C4-2B (cell line): ENCODE results near the gene DPYSL3.
"Not testable (repeated sequence)": the region's sequence is repeated elsewhere in the genome, so short reads cannot be mapped to it uniquely, and the experiment has no call there.

Experiments
- H3K27ac ChIP-seq: fragments of 450-650 bp; 2 replicates; pipeline ENCODE4 v1.5.1; 2017
- ZFX ChIP-seq: fragments of 450-650 bp; IDR thresholded peaks from 2 replicates; pipeline ENCODE4 v1.6.1; 2017
- TF ChIP-seq, protein P1 (sequence below): fragments of 450-650 bp; conservative IDR thresholded peaks from 2 replicates; pipeline ENCODE4 v1.5.1; 2017; ENCODE audit warnings: mild to moderate bottlenecking

DPYSL3 gene

DNA sequence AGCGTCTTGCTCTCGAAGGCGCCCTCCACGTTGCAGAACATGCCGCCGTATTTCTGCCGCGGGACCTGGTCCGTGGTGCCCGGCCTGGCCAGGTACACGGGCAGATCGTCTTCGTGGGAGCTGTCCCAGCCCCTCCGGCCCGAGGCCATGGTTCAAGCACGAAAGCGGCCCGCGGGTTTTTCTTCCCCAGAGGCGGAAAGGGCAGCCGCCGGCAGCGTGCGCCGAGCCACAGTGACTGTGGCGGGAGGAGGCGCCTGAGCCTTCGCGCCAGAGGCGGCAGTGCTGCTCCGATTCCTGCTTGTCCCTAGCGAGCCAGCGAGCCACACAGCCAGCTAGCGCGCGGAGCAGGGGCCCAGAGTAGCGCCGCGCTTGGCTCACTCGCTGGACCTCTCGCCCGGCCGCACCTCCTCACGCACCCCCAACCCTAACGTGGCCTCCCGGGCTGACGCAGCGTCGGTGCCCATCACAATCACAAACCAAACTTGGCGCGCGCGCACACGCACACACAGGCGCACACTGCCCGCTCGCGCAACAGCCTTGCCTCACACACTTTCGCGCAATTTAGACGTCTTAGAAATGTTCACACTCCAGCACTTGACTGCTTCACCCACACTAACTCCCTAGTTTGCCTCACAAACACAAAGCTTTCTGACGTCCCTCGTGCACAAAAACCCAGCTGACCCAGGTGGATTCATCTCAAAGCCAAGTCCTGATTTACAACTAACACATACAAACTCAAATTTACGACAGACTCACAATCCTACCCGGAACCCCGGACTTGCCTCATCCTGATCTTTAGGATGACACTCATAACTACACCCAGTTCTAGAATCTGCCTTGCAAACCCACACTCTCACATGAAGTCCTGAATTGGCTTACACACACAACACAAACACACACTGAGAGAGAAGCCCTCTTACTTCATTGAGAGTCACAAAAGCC is at the start of gene DPYSL3:
TSS of gene DPYSL3 (minus strand) at position 359 of the 942 bp plus-strand sequence. CDS start at position 149, 210 bp downstream.
- TF ChIP-seq ZFX: no peak
- TF ChIP-seq, protein P1, sequence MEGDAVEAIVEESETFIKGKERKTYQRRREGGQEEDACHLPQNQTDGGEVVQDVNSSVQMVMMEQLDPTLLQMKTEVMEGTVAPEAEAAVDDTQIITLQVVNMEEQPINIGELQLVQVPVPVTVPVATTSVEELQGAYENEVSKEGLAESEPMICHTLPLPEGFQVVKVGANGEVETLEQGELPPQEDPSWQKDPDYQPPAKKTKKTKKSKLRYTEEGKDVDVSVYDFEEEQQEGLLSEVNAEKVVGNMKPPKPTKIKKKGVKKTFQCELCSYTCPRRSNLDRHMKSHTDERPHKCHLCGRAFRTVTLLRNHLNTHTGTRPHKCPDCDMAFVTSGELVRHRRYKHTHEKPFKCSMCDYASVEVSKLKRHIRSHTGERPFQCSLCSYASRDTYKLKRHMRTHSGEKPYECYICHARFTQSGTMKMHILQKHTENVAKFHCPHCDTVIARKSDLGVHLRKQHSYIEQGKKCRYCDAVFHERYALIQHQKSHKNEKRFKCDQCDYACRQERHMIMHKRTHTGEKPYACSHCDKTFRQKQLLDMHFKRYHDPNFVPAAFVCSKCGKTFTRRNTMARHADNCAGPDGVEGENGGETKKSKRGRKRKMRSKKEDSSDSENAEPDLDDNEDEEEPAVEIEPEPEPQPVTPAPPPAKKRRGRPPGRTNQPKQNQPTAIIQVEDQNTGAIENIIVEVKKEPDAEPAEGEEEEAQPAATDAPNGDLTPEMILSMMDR: peak; percentile 44
- H3K27ac ChIP-seq: peak within 1 kb of the TSS; percentile 48

DNA sequence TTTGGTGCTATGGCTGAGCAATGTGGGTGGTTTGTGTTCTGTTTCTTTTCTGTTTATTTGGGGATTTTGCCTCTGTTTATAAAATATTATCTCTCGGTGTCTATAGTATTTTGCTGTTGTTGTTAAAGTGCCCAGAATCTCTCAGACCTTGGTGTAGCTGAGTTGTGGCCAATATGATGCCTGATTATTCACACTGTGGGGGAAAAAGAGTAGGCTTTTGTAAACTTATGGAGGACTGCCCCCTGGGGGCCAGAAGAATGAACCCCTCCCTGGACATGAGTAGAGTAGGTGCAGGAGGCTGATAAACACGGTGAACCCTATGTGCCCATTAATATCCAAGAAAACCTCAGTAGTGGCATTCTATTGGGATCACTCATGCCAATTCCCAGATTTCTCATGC is 49.0 kb upstream of the DPYSL3 start:
- no peak for TF ChIP-seq ZFX
- TF ChIP-seq, protein P1: peak; percentile 46
- H3K27ac ChIP-seq: no peak overlapping the region

DNA sequence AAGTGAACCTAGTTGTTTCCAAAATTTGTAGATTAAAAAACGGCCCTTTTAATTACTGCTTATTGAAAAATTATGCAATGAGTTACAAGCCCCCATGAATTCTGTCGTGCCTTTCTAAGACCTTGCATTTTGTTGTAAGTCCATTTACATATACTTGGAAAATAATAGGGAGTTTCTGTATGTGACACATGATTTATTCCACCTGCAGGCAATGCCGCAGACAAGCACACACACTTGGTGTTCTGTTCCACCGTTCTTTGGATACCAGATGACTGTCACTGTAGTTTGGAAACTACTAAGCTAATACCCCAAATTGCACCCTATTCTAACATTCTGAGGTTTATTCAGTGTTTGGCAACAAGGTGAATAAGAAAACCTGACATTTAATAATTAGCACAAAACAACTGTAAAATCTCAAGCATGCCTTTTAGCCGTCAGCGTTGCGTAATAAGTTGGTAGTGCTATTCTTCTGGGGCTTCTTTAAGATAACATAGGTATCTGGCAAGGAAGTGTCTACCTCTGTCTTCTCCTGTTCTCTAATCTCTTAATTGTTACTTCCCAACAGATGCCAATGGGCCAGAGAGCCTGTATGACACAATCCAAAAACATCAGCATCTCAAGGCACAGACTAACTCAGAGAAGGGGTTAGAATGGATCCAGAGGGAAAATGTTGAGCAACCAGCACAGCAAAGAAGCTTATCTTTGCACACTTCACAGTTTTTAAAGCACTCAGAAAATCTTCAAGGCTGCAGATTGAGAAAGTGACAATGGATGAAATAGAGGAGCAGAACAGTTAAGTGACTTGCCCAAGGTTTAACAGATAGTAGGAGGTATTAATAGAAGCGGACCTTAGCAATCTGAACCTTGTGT is 48.2 kb upstream of the DPYSL3 start:
- H3K27ac ChIP-seq: no peak overlapping the region
- TF ChIP-seq ZFX: no peak
- TF ChIP-seq, protein P1: no peak

DNA sequence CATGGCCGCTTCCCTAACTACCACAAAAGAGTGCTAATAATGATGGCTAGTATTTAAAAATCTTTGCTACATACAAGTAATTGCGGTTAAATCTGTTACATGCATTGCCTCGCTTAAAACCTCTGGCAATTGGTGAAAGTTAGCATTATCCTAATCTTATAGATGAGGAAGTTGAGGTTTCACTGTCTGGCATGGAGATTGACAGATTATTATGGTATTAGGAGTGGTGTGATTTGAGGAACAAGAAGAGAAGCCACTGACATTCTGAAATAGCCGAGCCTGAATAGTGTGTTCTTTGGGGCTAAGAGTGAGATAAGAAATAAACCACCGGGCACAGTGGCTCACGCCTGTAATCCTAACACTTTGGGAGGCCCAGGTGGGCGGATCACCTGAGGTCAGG is 45.3 kb upstream of the DPYSL3 start:
- H3K27ac ChIP-seq: no peak overlapping the region
- TF ChIP-seq, protein P1: no peak
- TF ChIP-seq ZFX: no peak

DNA sequence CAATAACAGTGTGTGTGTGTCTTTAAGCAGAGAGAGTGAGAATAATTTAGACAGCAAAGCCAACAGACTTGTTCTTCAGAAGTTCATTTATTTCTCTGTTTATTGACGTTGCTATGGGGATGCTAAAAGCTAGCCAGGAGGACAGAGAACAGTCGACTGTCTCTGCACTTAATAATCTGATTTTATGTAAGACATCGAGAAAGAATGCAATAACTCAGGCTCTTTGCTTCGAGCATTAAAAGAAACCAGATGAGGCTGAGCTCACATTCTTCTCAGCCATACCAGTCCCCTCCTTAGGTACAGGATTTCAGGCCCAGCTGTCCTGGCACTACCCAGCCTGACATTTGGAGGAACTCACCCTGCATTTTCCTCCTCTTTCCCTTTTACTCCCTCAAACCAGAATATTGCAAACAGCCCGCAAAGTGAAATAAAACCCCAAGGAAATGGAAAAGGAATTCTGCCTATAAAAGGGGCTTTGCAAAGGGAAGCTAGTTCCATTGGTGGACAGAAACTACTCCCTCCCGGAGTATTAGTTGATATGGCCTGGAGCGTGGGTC is 44.5 kb upstream of the DPYSL3 start:
- no peak for TF ChIP-seq ZFX
- TF ChIP-seq, protein P1: no peak
- no peak overlapping the region for H3K27ac ChIP-seq

DNA sequence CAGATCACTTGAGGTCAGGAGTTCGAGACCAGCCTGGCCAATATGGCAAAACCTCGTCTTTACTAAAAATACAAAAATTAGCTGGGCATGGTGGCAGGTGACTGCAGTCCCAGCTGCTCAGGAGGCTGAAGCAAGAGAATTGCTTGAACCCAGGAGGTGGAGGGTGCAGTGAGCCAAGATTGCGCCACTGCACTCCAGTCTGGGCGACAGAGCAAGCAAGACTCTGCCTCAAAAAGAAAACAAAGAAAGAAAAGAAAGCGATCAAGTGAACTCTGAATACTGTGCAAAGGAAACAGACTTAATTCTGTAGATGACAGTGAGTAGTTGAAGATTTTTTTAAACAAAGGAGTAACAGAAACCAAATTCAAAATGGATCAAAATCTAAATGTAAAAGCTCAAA is 43.9 kb upstream of the DPYSL3 start:
- not testable (repeated sequence) for H3K27ac ChIP-seq

DNA sequence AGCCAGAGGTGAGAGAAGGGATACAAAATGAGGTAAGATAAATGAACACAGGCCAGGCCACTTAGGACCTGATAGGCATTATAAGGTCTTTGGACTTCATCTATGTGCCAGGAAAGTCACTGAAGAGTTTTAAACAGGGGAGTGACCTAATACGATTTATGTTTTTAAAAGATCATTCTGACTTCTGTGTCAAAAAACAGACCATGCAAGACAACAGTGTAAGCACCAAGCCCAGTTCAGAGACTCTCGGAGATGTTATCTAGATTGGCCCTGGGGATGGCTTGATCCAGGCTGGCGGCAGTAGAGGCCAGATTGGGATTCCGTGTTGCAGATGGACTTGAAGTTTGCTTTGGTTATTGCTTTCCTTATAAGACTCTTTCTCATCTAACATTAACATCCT is 43.0 kb upstream of the DPYSL3 start:
- no peak overlapping the region for H3K27ac ChIP-seq
- TF ChIP-seq, protein P1: no peak
- no peak for TF ChIP-seq ZFX
